DMS114 treated with DMSO at 0.1 percent for 48 hours (cell line): ENCODE data around the gene ZNF888.
"Not testable (repeated sequence)": the region's sequence is repeated elsewhere in the genome, so short reads cannot be mapped to it uniquely, and the experiment has no call there.

ENCODE experiments used
- DNase-seq: peaks from one replicate; lab custom pipeline; 2025; ENCODE audit not compliant: unreplicated experiment; lab: John Stamatoyannopoulos, UW

The ZNF888 gene

GRCh38 chr19:52941941-52942385 is 18.7 kb upstream of the ZNF888 start:
- peak; percentile 57 for DNase-seq

- not testable (repeated sequence) for DNase-seq
Observed at GRCh38 chr19:52941523-52941922, 18.3 kb upstream of the ZNF888 start.

- not testable (repeated sequence) for DNase-seq
Observed at GRCh38 chr19:52940905-52941304, 17.7 kb upstream of the ZNF888 start.

- DNase-seq = no peak
Observed at GRCh38 chr19:52938761-52939160, 15.5 kb upstream of the ZNF888 start.

- DNase-seq = no peak
Observed at GRCh38 chr19:52936954-52937325, 13.7 kb upstream of the ZNF888 start.

GRCh38 chr19:52936151-52936953 is 13.1 kb upstream of the ZNF888 start:
- DNase-seq = no peak

GRCh38 chr19:52935434-52935833 is 12.2 kb upstream of the ZNF888 start:
- no peak for DNase-seq

- DNase-seq = not testable (repeated sequence)
Observed at GRCh38 chr19:52924641-52925040, 1.4 kb upstream of the ZNF888 start.

- DNase-seq = no peak
Observed at GRCh38 chr19:52923778-52924593, 758 bp upstream of the ZNF888 start.

GRCh38 chr19:52917531-52917930 is 5.7 kb downstream of the ZNF888 start:
- DNase-seq = no peak

GRCh38 chr19:52910648-52911047 is 12.6 kb downstream of the ZNF888 start:
- DNase-seq = no peak

GRCh38 chr19:52904052-52904780 is 19.0 kb downstream of the ZNF888 start:
- DNase-seq = not testable (repeated sequence)

GRCh38 chr19:52901842-52902241 is 21.4 kb downstream of the ZNF888 start:
- DNase-seq = no peak

- DNase-seq = not testable (repeated sequence)
Observed at GRCh38 chr19:52898596-52898995, 24.6 kb downstream of the ZNF888 start.

- no peak for DNase-seq
Observed at GRCh38 chr19:52898101-52898500, 25.1 kb downstream of the ZNF888 start.

- DNase-seq = peak; percentile 86
Observed at GRCh38 chr19:52897138-52897935, 25.9 kb downstream of the ZNF888 start, which contains the start of gene ZNF320. Gene ZNF320 (minus strand): TSS chr19:52897635. CDS start chr19:52890255, 7,380 bp downstream.

- peak; percentile 19 for DNase-seq
Observed at GRCh38 chr19:52896431-52897137, 26.6 kb downstream of the ZNF888 start.

- DNase-seq = no peak
Observed at GRCh38 chr19:52891336-52891735, 31.9 kb downstream of the ZNF888 start.

- no peak for DNase-seq
Observed at GRCh38 chr19:52889931-52890330, 33.3 kb downstream of the ZNF888 start.

GRCh38 chr19:52889076-52889475 is 34.2 kb downstream of the ZNF888 start:
- no peak for DNase-seq
